ENCODE measurements around the gene TUFT1.

DNA sequence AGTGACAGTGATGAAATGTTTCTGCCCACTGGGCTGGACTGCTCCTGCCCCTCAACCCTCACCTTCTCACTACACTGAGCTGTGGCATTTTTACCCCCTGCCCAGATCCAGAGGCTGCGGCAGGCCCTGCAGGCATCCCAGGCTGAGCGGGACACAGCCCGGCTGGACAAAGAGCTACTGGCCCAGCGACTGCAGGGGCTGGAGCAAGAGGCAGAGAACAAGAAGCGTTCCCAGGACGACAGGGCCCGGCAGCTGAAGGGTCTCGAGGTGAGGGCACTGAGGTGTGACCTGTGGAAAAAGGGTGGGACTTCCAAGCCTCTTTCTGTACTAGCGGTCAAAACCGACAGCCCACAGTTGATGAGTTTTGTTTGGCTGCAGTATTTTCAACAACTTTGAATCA is 6.2 kb upstream of the TUFT1 start:
- no peak for TF ChIP-seq POLR2A (IDR thresholded peaks at IDR 0.05; ENCODE audit: low read depth, low read length)
- TF ChIP-seq POLR2AphosphoS5 (IDR thresholded peaks at IDR 0.05; ENCODE audit: low read depth, low read length) = no peak

All from GM12891 (cell line).